ENCODE data around the gene SLC5A10. TPM values are rescaled to one million over a fixed set of nuclear protein-coding genes. Genes with fewer than 3 reads are reported as not detected.
A peak's percentile ranks its signal among the peaks of the same experiment; 100 is the strongest.

Gene SLC5A10
- total RNA-seq, 4 donors from 2014 or later, result 0.40 to 0.76 (median 0.53) TPM; not detected in 1

GRCh38 chr17:19011581-19011980 is 59.6 kb downstream of the SLC5A10 start:
- DNase-seq, result no peak
- no peaks in the 10 kb centered on the region for H3K36me3 ChIP-seq

DNA sequence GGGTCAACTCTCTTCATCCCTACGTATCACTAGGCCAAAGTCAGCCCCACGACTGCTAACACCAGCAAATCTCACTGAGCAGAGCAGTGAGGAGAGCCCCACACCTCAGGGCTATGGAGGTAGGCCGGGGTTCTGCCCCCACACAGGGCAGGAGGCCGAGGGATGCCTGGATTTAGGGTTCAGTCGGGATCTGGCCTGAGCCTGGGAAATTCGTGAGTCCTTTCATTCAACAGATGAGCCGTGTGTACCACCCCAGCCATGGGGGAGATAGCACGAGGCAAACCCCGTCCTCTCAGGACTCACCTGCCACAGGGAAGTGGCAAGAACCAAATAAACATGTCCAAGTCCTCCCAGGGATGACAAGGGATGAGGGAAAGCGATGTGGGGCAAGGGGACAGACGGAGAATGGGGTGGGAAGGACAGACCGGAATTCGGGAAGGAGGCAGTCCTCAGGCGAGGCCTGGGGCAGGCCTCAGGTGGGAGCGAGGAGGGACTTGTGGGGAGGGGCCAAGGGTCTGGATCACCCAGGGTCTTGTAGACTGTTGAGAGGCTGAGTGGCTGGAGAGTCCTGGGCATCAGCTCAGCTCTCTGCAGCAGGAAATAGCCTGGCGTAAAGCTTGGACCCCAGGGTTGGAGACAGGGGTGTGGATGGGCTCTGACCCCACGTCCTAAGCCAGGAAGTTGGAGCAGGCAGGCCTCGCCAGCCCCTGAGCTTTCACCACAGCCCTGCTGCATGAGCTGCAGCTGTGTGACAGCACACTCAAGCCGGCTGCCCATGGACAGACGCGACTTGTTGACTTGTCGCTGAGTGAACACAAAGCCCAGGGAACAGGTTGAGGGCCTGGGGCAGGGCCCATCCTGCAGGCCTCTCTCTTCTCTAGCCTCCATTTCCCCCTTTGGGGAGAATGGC is 60.5 kb downstream of the SLC5A10 start:
- TF ChIP-seq CTCF (IDR thresholded peaks at IDR 0.05) (no peak), POLR2A (IDR thresholded peaks at IDR 0.05) (no peak)
- Histone ChIP-seq H3K27ac (peak overlapping the region in 3 of 4 donors; percentile 65 to 84 (median 84)), H3K4me3 (no peak overlapping the region), H3K36me3 (no peaks in the 10 kb centered on the region), H3K4me1 (peaks cover 20 to 67% (median 23%) of the 10 kb centered on the region in 3 donors), H3K9me3 (no peaks in the 10 kb centered on the region), H3K27me3 (no peaks in the 10 kb centered on the region)
- DNase-seq, result no peak
- 87 to 95% methylated on average over 12 to 20 of the region's 22 CpGs for WGBS, 2 donors
- intact Hi-C loops (cut with DNase I), result no loop called here

More at GRCh38 chr17:19011581-19011980, 59.6 kb downstream of the SLC5A10 start:
- Histone ChIP-seq H3K27ac (peak overlapping the region in 3 of 4 donors; percentile 65 to 84 (median 84)), H3K4me1 (peaks cover 17 to 59% (median 18%) of the 10 kb centered on the region in 3 donors), H3K4me3 (no peak overlapping the region), H3K27me3 (no peaks in the 10 kb centered on the region), H3K9me3 (no peaks in the 10 kb centered on the region)
- WGBS, 2 donors, result 77 to 82% methylated on average over 4 to 5 of the region's 6 CpGs
- TF ChIP-seq POLR2A (IDR thresholded peaks at IDR 0.05), result no peak
- TF ChIP-seq CTCF (IDR thresholded peaks at IDR 0.05), result no peak
- intact Hi-C loops (cut with DNase I), result no loop called here

DNA sequence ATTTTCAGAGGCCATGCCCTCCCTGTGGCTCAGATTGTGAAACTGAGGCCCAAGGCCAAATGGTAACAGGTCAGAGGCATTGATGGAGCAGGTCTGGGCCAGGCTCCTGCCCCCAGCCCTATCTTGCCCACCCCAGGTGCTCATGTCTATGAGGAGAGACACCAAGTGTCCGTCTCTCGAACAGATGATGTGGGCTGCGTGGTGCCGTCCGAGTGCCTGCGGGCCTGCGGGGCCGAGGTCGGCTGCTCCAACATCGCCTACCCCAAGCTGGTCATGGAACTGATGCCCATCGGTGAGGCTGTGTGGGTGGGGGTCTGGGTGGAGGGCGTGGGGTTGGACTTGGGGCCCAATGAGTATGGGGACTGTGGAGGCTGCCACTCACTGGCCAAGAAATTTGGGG is 61.3 kb downstream of the SLC5A10 start:
- TF ChIP-seq POLR2A (IDR thresholded peaks at IDR 0.05) (no peak), CTCF (IDR thresholded peaks at IDR 0.05) (no peak)
- Histone ChIP-seq H3K4me3 (no peak overlapping the region), H3K27me3 (no peaks in the 10 kb centered on the region), H3K36me3 (no peaks in the 10 kb centered on the region), H3K4me1 (peaks cover 20 to 75% (median 23%) of the 10 kb centered on the region in 3 donors), H3K9me3 (no peaks in the 10 kb centered on the region), H3K27ac (peak overlapping the region in 2 of 4 donors; percentile 85 to 88)
- intact Hi-C loops (cut with DNase I), result no loop called here
- 83% methylated on average over 7 of the region's 12 CpGs; no CpG with 5 or more reads in 1 of the 2 donors for WGBS, 2 donors
- no peak for DNase-seq

GRCh38 chr17:19013806-19014627 is 62.1 kb downstream of the SLC5A10 start:
- no peak for DNase-seq
- Histone ChIP-seq H3K4me3 (no peak overlapping the region), H3K27ac (peak overlapping the region; percentile 76 to 88 (median 84)), H3K36me3 (no peaks in the 10 kb centered on the region), H3K9me3 (no peaks in the 10 kb centered on the region), H3K4me1 (peaks cover 20 to 75% (median 23%) of the 10 kb centered on the region in 3 donors), H3K27me3 (no peaks in the 10 kb centered on the region)
- intact Hi-C loops (cut with DNase I), result no loop called here
- 54 to 79% methylated on average over 7 to 8 of the region's 11 CpGs for WGBS, 2 donors
- TF ChIP-seq CTCF (IDR thresholded peaks at IDR 0.05) (no peak), POLR2A (IDR thresholded peaks at IDR 0.05) (no peak)

All from esophagus squamous epithelium (tissue), 5 donors.